NCI-H1694 treated with DMSO at 0.1 percent for 48 hours (cell line): ENCODE results near the gene LSG1.

Experiments used
- DNase-seq: peaks from one replicate; lab custom pipeline; 2025; lab: John Stamatoyannopoulos, UW

The LSG1 gene

GRCh38 chr3:194671900-194672808 lies at the start of gene LSG1:
LSG1 (minus strand) TSS chr3:194672191; CDS start chr3:194672162, 29 bp downstream.
- DNase-seq = peak; percentile 95

- DNase-seq = no peak
These were observed 48.1 kb upstream of the LSG1 start for GRCh38 chr3:194720048-194720447.

- no peak for DNase-seq
These were observed 46.1 kb upstream of the LSG1 start for GRCh38 chr3:194718079-194718478.

- DNase-seq = no peak
These were observed 43.2 kb upstream of the LSG1 start for GRCh38 chr3:194715022-194715800.

- no peak for DNase-seq
These were observed 42.6 kb upstream of the LSG1 start for GRCh38 chr3:194714564-194714963.

GRCh38 chr3:194714137-194714455 lies 42.1 kb upstream of the LSG1 start:
- DNase-seq = no peak

- no peak for DNase-seq
These were observed 41.5 kb upstream of the LSG1 start for GRCh38 chr3:194713299-194714136.

GRCh38 chr3:194711913-194712312 lies 39.9 kb upstream of the LSG1 start:
- no peak for DNase-seq

- DNase-seq = no peak
These were observed 39.3 kb upstream of the LSG1 start for GRCh38 chr3:194711286-194711685.

- DNase-seq = no peak
These were observed 35.2 kb upstream of the LSG1 start for GRCh38 chr3:194707147-194707540.

- DNase-seq = no peak
These were observed 33.8 kb upstream of the LSG1 start for GRCh38 chr3:194705761-194706160.

- no peak for DNase-seq
These were observed 33.2 kb upstream of the LSG1 start for GRCh38 chr3:194705227-194705626.

GRCh38 chr3:194702545-194702944 lies 30.6 kb upstream of the LSG1 start:
- DNase-seq = no peak

GRCh38 chr3:194696702-194697101 lies 24.7 kb upstream of the LSG1 start:
- no peak for DNase-seq

- DNase-seq = peak; percentile 87
These were observed 19.7 kb upstream of the LSG1 start for GRCh38 chr3:194691481-194692283.

GRCh38 chr3:194690501-194691372 lies 18.7 kb upstream of the LSG1 start:
- DNase-seq = no peak

- DNase-seq = peak; percentile 75
These were observed 17.5 kb upstream of the LSG1 start for GRCh38 chr3:194689493-194689944.

- no peak for DNase-seq
These were observed 17.0 kb upstream of the LSG1 start for GRCh38 chr3:194688946-194689345.

- DNase-seq = no peak
These were observed 16.3 kb upstream of the LSG1 start for GRCh38 chr3:194688200-194688740.

GRCh38 chr3:194687638-194688199 lies 15.7 kb upstream of the LSG1 start:
- DNase-seq = peak; percentile 65
